ENCODE measurements around the gene UBE2L3. TPM values are rescaled to one million over a fixed set of nuclear protein-coding genes. Genes with fewer than 3 reads are reported as not detected.

Gene UBE2L3
- total RNA-seq, 2 donors from 2014 or later, result 74.6 to 79.4 TPM

- H3K9ac ChIP-seq (ENCODE audit: extremely low read depth, low read length, poor library complexity, severe bottlenecking), result no peak overlapping the region
These were observed 71.8 kb downstream of the UBE2L3 start for GRCh38 chr22:21639359-21639758.

DNA sequence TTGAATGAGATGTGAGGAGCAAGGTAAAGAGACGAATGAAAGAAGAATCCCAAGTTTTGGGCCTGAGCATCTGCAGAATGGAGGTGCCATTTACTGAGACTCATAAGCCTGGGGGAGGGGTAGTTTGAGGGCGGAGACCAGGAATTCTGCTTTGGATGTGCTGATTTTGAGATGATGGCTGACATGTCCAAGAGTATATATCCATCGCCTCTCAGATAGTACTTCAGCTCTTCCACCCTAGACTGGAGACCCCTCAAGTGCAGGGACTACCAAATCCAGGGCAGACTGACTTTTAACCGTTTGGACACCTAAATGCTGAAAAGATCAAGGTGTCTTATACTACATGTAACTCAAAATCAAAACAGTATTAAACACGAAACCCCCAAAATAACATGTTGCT lies 73.3 kb downstream of the UBE2L3 start:
- Mint-ChIP-seq H3K27me3 (ENCODE audit: insufficient read depth) (peaks cover 12% of the 10 kb centered on the region), H3K27ac (no peak overlapping the region), H3K36me3 (ENCODE audit: low read depth) (peaks cover 20% of the 10 kb centered on the region), H3K9me3 (no peaks in the 10 kb centered on the region), H3K4me3 (peak overlapping the region; percentile 79), H3K4me1 (peaks cover 18% of the 10 kb centered on the region)
- peaks cover 7% of the 10 kb centered on the region for H3K36me3 ChIP-seq (ENCODE audit: control insufficient read depth, insufficient read depth, low read length)
- no peak overlapping the region for H3K9ac ChIP-seq (ENCODE audit: extremely low read depth, low read length, poor library complexity, severe bottlenecking)
- no peaks in the 10 kb centered on the region for H3K4me1 ChIP-seq (ENCODE audit: control insufficient read depth, insufficient read depth, low read length)
- WGBS, 2 experiments (ENCODE audit: insufficient coverage in 1 of 2, insufficient read length in 1 of 2), result 89 to 96% methylated on average over 3 to 5 of the region's 5 CpGs
- peak overlapping the region; percentile 95 for H3K4me3 ChIP-seq (ENCODE audit: low read length)
- TF ChIP-seq CTCF (conservative IDR thresholded peaks at IDR 0.05), result no peak
- no peaks in the 10 kb centered on the region for H3K27me3 ChIP-seq (ENCODE audit: control insufficient read depth, insufficient read depth, low read length, poor library complexity, severe bottlenecking)
- DNase-seq, result no peak
- H3K9me3 ChIP-seq (ENCODE audit: control insufficient read depth, low read length), result no peaks in the 10 kb centered on the region
- no peak overlapping the region for H3K27ac ChIP-seq (ENCODE audit: low read depth, low read length)

More at GRCh38 chr22:21639359-21639758, 71.8 kb downstream of the UBE2L3 start:
- Mint-ChIP-seq H3K27me3 (ENCODE audit: insufficient read depth) (peaks cover 19% of the 10 kb centered on the region), H3K4me1 (peaks cover 18% of the 10 kb centered on the region), H3K4me3 (no peak overlapping the region), H3K27ac (no peak overlapping the region), H3K36me3 (ENCODE audit: low read depth) (peaks cover 12% of the 10 kb centered on the region), H3K9me3 (no peaks in the 10 kb centered on the region)
- Histone ChIP-seq H3K27ac (ENCODE audit: low read depth, low read length) (no peak overlapping the region), H3K36me3 (ENCODE audit: control insufficient read depth, insufficient read depth, low read length) (peaks cover 6% of the 10 kb centered on the region), H3K27me3 (ENCODE audit: control insufficient read depth, insufficient read depth, low read length, poor library complexity, severe bottlenecking) (no peaks in the 10 kb centered on the region), H3K4me1 (ENCODE audit: control insufficient read depth, insufficient read depth, low read length) (no peaks in the 10 kb centered on the region), H3K4me3 (ENCODE audit: low read length) (no peak overlapping the region), H3K9me3 (ENCODE audit: control insufficient read depth, low read length) (no peaks in the 10 kb centered on the region)
- no peak for TF ChIP-seq CTCF (conservative IDR thresholded peaks at IDR 0.05)
- DNase-seq, result no peak
- WGBS, 2 experiments (ENCODE audit: insufficient coverage in 1 of 2, insufficient read length in 1 of 2), result 69 to 87% methylated on average over 4 of the region's 4 CpGs

GRCh38 chr22:21641417-21641788 lies 73.9 kb downstream of the UBE2L3 start:
- Histone ChIP-seq H3K4me1 (ENCODE audit: control insufficient read depth, insufficient read depth, low read length) (no peaks in the 10 kb centered on the region), H3K4me3 (ENCODE audit: low read length) (peak overlapping the region; percentile 95), H3K27ac (ENCODE audit: low read depth, low read length) (no peak overlapping the region), H3K9me3 (ENCODE audit: control insufficient read depth, low read length) (no peaks in the 10 kb centered on the region), H3K9ac (ENCODE audit: extremely low read depth, low read length, poor library complexity, severe bottlenecking) (peak overlapping the region; percentile 81), H3K27me3 (ENCODE audit: control insufficient read depth, insufficient read depth, low read length, poor library complexity, severe bottlenecking) (no peaks in the 10 kb centered on the region), H3K36me3 (ENCODE audit: control insufficient read depth, insufficient read depth, low read length) (peaks cover 11% of the 10 kb centered on the region)
- Mint-ChIP-seq H3K36me3 (ENCODE audit: low read depth) (peaks cover 24% of the 10 kb centered on the region), H3K4me3 (peak overlapping the region; percentile 79), H3K27ac (peak overlapping the region; percentile 92), H3K9me3 (no peaks in the 10 kb centered on the region), H3K4me1 (peaks cover 18% of the 10 kb centered on the region), H3K27me3 (ENCODE audit: insufficient read depth) (peaks cover 8% of the 10 kb centered on the region)
- peak; percentile 83 for DNase-seq
- 10 to 16% methylated on average over 7 to 9 of the region's 9 CpGs for WGBS, 2 experiments (ENCODE audit: insufficient coverage in 1 of 2, insufficient read length in 1 of 2)
- TF ChIP-seq CTCF (conservative IDR thresholded peaks at IDR 0.05), result peak; percentile 67

Data from endodermal cell (in vitro differentiated cells).